ENCODE results near the gene RETREG3. TPM values are rescaled to one million over a fixed set of nuclear protein-coding genes. Genes with fewer than 3 reads are reported as not detected.
"Not testable (repeated sequence)": the region's sequence is repeated elsewhere in the genome, so short reads cannot be mapped to it uniquely, and the experiment has no call there.

RETREG3 gene
- total RNA-seq, 1 donor from 2014 or later, result 61.8 TPM

- Mint-ChIP-seq H3K4me1 (ENCODE audit: low read depth) (no peaks in the 10 kb centered on the region), H3K27me3 (ENCODE audit: low read depth) (no peaks in the 10 kb centered on the region), H3K9me3 (ENCODE audit: low read depth) (no peaks in the 10 kb centered on the region), H3K27ac (ENCODE audit: unreplicated experiment) (no peak overlapping the region), H3K4me3 (ENCODE audit: unreplicated experiment) (no peak overlapping the region), H3K36me3 (ENCODE audit: low read depth) (peaks cover 8% of the 10 kb centered on the region)
- no peak for DNase-seq (ENCODE audit: low spot score)
- no peak for TF ChIP-seq CTCF (IDR thresholded peaks at IDR 0.05)
These were observed 64.3 kb downstream of the RETREG3 start for GRCh38 chr17:42544874-42545283.

GRCh38 chr17:42543190-42544079 is 65.7 kb downstream of the RETREG3 start:
- Mint-ChIP-seq H3K27me3 (ENCODE audit: low read depth) (no peaks in the 10 kb centered on the region), H3K27ac (ENCODE audit: unreplicated experiment) (no peak overlapping the region), H3K4me1 (ENCODE audit: low read depth) (peaks cover 4% of the 10 kb centered on the region), H3K4me3 (ENCODE audit: unreplicated experiment) (no peak overlapping the region), H3K9me3 (ENCODE audit: low read depth) (no peaks in the 10 kb centered on the region), H3K36me3 (ENCODE audit: low read depth) (peaks cover 13% of the 10 kb centered on the region)
- TF ChIP-seq CTCF (IDR thresholded peaks at IDR 0.05), result no peak
- DNase-seq (ENCODE audit: low spot score), result no peak

GRCh38 chr17:42541041-42541833 is 67.9 kb downstream of the RETREG3 start:
- H3K36me3 Mint-ChIP-seq (ENCODE audit: low read depth), result peaks cover 15% of the 10 kb centered on the region
- H3K4me1 Mint-ChIP-seq (ENCODE audit: low read depth), result peaks cover 20% of the 10 kb centered on the region
- no peaks in the 10 kb centered on the region for H3K9me3 Mint-ChIP-seq (ENCODE audit: low read depth)
- no peaks in the 10 kb centered on the region for H3K27me3 Mint-ChIP-seq (ENCODE audit: low read depth)
- no peak for TF ChIP-seq CTCF (IDR thresholded peaks at IDR 0.05)
- no peak for DNase-seq (ENCODE audit: low spot score)
- no peak overlapping the region for H3K27ac Mint-ChIP-seq (ENCODE audit: unreplicated experiment)
- H3K4me3 Mint-ChIP-seq (ENCODE audit: unreplicated experiment), result no peak overlapping the region

GRCh38 chr17:42540558-42540957 is 68.6 kb downstream of the RETREG3 start:
- DNase-seq (ENCODE audit: low spot score); H3K9me3 Mint-ChIP-seq (ENCODE audit: low read depth); H3K27ac Mint-ChIP-seq (ENCODE audit: unreplicated experiment); H3K27me3 Mint-ChIP-seq (ENCODE audit: low read depth); H3K4me3 Mint-ChIP-seq (ENCODE audit: unreplicated experiment): not testable (repeated sequence)
- Mint-ChIP-seq H3K4me1 (ENCODE audit: low read depth) (peaks cover 24% of the 10 kb centered on the region), H3K36me3 (ENCODE audit: low read depth) (peaks cover 15% of the 10 kb centered on the region)

- no peaks in the 10 kb centered on the region for H3K27me3 Mint-ChIP-seq (ENCODE audit: low read depth)
- no peak overlapping the region for H3K27ac Mint-ChIP-seq (ENCODE audit: unreplicated experiment)
- H3K4me3 Mint-ChIP-seq (ENCODE audit: unreplicated experiment), result no peak overlapping the region
- peaks cover 29% of the 10 kb centered on the region for H3K4me1 Mint-ChIP-seq (ENCODE audit: low read depth)
- DNase-seq (ENCODE audit: low spot score), result no peak
- peaks cover 13% of the 10 kb centered on the region for H3K36me3 Mint-ChIP-seq (ENCODE audit: low read depth)
- TF ChIP-seq CTCF (IDR thresholded peaks at IDR 0.05), result no peak
- no peaks in the 10 kb centered on the region for H3K9me3 Mint-ChIP-seq (ENCODE audit: low read depth)
These were observed 70.7 kb downstream of the RETREG3 start for GRCh38 chr17:42538482-42538881.

Measured in chondrocyte (in vitro differentiated cells).